Hematopoietic multipotent progenitor cell treated with erythropoietin and hydrocortisone succinate and interleukin-3 and kit ligand, for 15 days (in vitro differentiated cells): ENCODE results near the gene NDUFS4.
"Not testable (repeated sequence)": the region's sequence is repeated elsewhere in the genome, so short reads cannot be mapped to it uniquely, and the experiment has no call there.

ENCODE experiments used
- DNase-seq: peaks from one replicate; pipeline ENCODE4 v3.0.0-alpha.2; 2015; ENCODE audit warnings: low spot score

Gene NDUFS4

GRCh38 chr5:53560506-53561191 is at the start of gene NDUFS4:
TSS of gene NDUFS4 (plus strand) at chr5:53560639. CDS start at chr5:53560663, 24 bp downstream.
- DNase-seq: peak; percentile 82

DNA sequence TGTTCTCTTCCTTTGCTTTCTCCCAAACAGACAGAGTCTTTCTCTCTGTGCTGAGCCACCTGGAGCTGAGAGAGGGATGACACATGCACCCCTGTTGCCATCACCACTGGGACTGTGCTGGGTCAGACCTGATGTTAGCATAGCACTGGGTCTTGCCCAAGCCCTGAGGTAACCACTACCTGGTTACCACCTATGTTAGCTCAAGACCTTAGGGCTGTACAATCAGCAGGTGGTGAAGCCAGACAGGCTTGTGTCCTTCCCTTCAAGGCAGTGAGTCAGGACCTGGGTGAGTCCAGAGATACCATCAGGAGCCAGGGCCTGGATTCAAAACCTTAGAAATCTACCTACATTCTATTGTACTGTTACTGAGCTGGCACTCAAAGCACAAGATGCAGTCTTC is 47.9 kb upstream of the NDUFS4 start:
- no peak for DNase-seq

- DNase-seq: no peak
These were observed 44.5 kb upstream of the NDUFS4 start for GRCh38 chr5:53515988-53516387.

DNA sequence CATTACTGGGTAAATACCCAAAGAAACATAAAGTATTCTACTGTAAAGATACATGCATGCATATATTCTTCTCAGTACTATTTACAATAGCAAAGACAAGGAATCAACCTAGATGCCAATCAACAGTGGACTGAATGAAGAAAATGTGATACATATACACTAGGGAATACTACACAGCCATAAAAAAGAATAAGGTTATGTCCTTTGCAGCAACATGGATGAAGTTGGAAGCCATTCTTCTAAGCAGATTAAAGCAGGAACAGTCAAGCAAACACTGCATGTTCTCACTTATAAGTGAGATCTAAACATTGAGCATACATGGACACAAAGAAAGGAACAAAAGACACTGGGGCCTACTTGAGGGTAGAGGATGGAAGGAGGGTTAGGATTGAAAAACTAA is 39.6 kb upstream of the NDUFS4 start:
- DNase-seq: no peak

GRCh38 chr5:53537711-53538110 is 22.7 kb upstream of the NDUFS4 start:
- no peak for DNase-seq

GRCh38 chr5:53540739-53541138 is 19.7 kb upstream of the NDUFS4 start:
- DNase-seq: not testable (repeated sequence)

- DNase-seq: no peak
These were observed 18.6 kb upstream of the NDUFS4 start for GRCh38 chr5:53541859-53542258.

GRCh38 chr5:53542926-53543325 is 17.5 kb upstream of the NDUFS4 start:
- no peak for DNase-seq

GRCh38 chr5:53543401-53543800 is 17.0 kb upstream of the NDUFS4 start:
- peak; percentile 10 for DNase-seq

DNA sequence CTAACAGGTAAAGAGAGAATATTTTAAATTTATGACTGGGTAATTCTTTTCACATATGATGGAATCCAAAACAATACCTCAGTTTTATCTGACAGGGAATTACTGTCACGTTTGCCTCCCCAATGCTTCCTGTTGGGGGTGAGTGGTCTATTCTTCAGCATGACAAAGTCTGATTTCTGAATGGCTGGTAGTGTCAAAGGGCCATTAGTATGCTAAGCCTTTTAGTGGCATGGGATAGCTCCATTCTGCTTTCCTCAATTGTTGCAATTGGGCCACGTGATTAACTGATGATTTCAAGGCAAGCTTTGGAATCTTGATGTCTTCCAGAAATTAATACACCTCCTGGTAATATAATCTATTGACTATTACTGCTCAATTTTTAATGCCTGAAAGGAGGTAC is 14.7 kb upstream of the NDUFS4 start:
- DNase-seq: no peak

DNA sequence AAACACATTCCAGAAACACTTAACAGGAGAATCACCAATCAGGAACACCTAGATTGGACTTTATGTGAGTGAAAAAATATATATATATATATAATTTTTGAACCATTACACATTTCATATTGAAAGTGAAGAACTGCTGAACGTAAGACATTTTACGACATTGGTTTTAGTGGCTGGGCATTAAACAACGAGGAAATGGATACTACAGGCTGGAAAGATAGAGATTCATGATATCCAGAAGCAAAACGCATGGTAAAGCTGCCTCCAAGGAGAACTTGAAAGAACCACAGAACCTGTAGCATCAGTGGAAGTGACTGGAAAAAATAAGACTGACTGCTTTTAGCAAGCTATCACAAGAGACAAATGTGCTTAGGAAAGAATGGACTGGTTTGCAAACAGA is 13.2 kb upstream of the NDUFS4 start:
- no peak for DNase-seq

- not testable (repeated sequence) for DNase-seq
These were observed 11.9 kb upstream of the NDUFS4 start for GRCh38 chr5:53548501-53548900.

- no peak for DNase-seq
These were observed 10.6 kb upstream of the NDUFS4 start for GRCh38 chr5:53549792-53550191.

GRCh38 chr5:53552561-53552960 is 7.9 kb upstream of the NDUFS4 start:
- DNase-seq: no peak

GRCh38 chr5:53554444-53554843 is 6.0 kb upstream of the NDUFS4 start:
- DNase-seq: no peak

DNA sequence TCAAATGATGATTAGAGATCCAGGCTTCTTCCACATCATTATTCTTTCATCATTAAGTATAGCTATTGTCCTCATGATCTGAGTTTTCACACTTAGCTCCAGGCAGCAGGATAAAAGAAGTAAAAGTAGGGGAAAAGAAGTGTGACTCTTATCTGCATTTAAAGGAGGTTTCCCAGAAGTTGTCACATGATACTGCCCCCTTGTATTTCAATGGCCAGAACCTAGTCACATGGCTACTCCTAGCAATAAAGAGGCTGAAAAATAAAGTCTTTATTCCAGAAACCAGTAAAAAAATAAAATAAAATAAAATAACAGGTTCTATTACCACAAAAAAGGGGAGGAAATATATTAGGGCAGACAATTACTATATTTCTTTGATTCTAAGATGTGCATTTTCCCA is 5.3 kb upstream of the NDUFS4 start:
- DNase-seq: no peak

DNA sequence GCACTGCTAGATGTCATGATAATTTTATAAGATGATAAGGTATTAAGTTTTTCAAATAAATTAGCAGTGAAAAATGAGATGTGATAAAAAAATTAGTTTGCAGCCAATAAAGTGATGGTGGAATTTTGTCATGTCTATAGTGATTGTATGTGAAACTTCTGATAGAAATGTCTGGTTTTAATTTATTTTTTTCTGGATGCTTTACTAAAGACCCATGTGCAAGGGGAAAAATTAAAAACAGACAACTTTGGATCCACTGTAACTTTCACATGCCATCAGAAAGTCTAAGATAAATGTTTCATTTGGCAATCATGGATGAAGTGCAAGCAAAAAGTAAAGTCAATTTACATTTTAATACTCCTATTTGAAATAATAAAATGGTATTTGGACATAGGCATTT is 4.4 kb upstream of the NDUFS4 start:
- no peak for DNase-seq

DNA sequence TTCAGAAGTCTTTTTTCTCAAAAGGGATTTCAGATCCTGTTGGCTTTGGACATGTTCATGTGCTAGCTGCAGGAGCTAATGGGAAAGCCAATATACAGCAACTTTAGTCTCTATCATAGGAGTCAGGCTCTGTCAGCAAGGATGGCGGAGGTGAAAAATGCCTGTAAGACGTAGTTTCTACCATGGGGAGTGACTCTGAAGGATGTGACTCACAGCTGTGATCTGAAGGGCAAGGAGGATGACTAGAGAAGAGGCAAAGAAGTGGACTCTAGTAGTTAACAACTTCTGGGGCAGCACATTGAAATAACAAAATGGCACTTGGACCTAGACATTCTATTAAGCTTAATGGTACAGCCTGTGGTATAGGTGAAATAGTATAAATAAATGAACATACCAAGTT is 3.1 kb upstream of the NDUFS4 start:
- no peak for DNase-seq

DNA sequence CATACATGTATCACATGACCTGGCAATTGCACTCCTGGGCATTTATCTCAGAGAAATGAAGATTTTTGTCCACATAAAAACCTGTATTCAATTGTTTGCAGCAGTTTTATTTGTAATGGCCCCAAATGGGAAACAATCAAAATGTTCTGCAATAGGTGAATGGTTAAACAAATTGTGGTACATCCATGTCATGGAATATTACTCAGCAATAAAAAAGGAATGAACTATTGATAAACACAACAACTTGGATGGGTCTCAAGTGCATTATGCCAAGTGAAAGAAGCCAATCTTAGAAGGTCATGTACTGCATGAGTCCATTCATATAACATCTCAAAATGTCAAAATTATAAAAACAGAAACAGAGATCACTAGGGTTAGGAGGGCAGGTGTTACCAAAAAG is 1.5 kb upstream of the NDUFS4 start:
- no peak for DNase-seq

DNA sequence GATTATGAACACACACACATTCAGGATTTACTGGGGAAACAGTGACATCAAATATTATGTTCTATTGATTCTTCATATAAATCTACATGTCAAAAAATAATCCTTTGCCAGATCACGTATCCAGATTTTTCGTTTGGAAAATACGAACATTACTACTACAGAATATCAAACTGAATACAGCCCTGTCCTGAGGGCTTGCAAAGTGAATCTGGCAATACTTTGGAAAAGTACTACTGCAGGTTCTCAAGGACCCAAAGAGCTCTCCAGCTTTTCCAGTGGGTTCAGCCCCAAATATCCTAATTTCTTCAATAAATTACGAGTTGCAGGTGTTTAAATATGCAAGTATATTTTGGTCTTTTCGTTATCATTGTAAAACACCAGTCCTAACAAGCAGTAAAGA is 411 bp upstream of the NDUFS4 start:
- DNase-seq: no peak

GRCh38 chr5:53568401-53568800 is 8.0 kb downstream of the NDUFS4 start:
- no peak for DNase-seq

DNA sequence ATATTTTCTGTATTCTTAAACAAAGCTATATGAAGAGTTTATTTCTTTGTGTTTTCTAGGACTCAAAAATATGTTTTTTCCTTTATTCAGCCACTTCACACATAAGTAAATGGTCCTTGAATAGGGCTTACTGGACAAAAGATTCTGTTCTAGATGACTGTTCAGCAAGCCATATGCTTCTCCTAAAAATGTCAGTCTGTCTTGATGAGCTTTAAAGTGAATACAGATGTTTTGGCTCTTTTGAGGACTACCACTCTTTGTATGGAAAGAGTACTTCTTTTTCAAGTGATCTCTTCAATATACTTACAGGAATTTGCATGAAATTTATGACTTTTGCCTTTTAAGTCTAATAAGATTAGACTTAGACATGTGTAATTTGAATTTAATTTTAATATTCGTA is 8.4 kb downstream of the NDUFS4 start:
- DNase-seq: no peak

- DNase-seq: no peak
These were observed 9.0 kb downstream of the NDUFS4 start for GRCh38 chr5:53569453-53569852.

DNA sequence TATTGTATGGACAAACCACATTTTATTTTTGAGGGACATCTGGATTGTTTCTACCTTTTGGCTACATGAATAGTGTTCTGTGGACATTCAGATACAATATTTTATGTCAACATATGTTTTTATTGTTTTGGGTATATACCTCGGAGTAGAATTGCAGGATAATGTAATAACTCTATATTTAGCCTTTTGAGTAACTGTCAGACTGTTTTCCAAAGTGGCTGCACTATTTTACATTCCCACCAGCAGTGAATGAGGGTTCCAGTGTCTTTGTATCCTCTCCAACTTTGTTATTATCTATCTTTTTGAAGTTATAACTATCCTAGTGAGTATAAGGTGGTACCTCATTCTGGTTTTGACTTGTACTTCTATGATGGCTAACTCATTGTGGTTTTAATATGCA is 11.0 kb downstream of the NDUFS4 start:
- DNase-seq: no peak

DNA sequence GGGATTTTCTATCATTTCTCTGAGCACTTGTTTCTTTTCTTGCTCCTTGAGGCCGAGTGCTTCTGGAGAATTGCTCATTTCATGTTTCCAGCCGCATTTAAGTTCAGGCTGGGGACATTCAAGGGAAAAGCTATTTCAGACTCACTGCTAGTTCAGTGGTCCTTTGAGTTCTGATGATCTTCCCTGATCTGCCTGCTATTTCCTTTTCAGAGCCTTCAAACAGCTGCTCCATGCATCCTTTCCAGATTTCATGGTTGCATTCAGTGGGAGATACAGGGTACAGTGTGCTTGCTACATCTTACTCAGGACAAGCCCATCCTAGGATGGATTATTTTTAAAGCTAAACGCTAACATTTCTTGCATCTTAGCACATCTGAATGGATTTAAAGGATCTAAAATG is 14.7 kb downstream of the NDUFS4 start:
- no peak for DNase-seq
